ENCODE measurements around the gene DHRS13. TPM values are rescaled to one million over a fixed set of nuclear protein-coding genes. Genes with fewer than 3 reads are reported as not detected.

The DHRS13 gene
- total and polyA plus RNA-seq, 2 experiments from 2014 or later: 35.4 to 40.9 TPM

GRCh38 chr17:28946239-28946638 lies 43.4 kb upstream of the DHRS13 start:
- no peak overlapping the region for H3K4me3 ChIP-seq
- H3K27ac ChIP-seq: no peak overlapping the region
- H3K4me1 ChIP-seq (ENCODE audit: low read depth): peaks cover 12% of the 10 kb centered on the region
- TF ChIP-seq CTCF (IDR thresholded peaks at IDR 0.05; ENCODE audit: low read depth, low read length): no peak
- H3K9me3 ChIP-seq (ENCODE audit: low read depth): no peaks in the 10 kb centered on the region
- no peaks in the 10 kb centered on the region for H3K27me3 ChIP-seq
- DNase-seq (ENCODE audit: low read depth in 1 of 2, low spot score in 1 of 2): peak in 1 of 2 donors; percentile 48
- H3K36me3 ChIP-seq: peaks cover 6% of the 10 kb centered on the region

GRCh38 chr17:28944862-28945741 lies 42.2 kb upstream of the DHRS13 start:
- peak in 1 of 2 donors; percentile 27 for DNase-seq (ENCODE audit: low read depth in 1 of 2, low spot score in 1 of 2)
- Histone ChIP-seq H3K27ac (no peak overlapping the region), H3K36me3 (peaks cover 8% of the 10 kb centered on the region), H3K27me3 (no peaks in the 10 kb centered on the region), H3K9me3 (ENCODE audit: low read depth) (no peaks in the 10 kb centered on the region), H3K4me3 (no peak overlapping the region), H3K4me1 (ENCODE audit: low read depth) (peaks cover 12% of the 10 kb centered on the region)
- no peak for TF ChIP-seq CTCF (IDR thresholded peaks at IDR 0.05; ENCODE audit: low read depth, low read length)

- DNase-seq (ENCODE audit: low read depth in 1 of 2, low spot score in 1 of 2): no peak
- TF ChIP-seq CTCF (IDR thresholded peaks at IDR 0.05; ENCODE audit: low read depth, low read length): no peak
- Histone ChIP-seq H3K4me3 (no peak overlapping the region), H3K36me3 (peaks cover 8% of the 10 kb centered on the region), H3K4me1 (ENCODE audit: low read depth) (peaks cover 12% of the 10 kb centered on the region), H3K27ac (no peak overlapping the region), H3K9me3 (ENCODE audit: low read depth) (no peaks in the 10 kb centered on the region), H3K27me3 (no peaks in the 10 kb centered on the region)
Observed at GRCh38 chr17:28944343-28944742, 41.5 kb upstream of the DHRS13 start.

GRCh38 chr17:28942925-28943324 lies 40.0 kb upstream of the DHRS13 start:
- TF ChIP-seq CTCF (IDR thresholded peaks at IDR 0.05; ENCODE audit: low read depth, low read length): no peak
- DNase-seq (ENCODE audit: low read depth in 1 of 2, low spot score in 1 of 2): no peak

GRCh38 chr17:28941251-28941650 lies 38.4 kb upstream of the DHRS13 start:
- H3K36me3 ChIP-seq: peaks cover 8% of the 10 kb centered on the region
- no peak for DNase-seq (ENCODE audit: low read depth in 1 of 2, low spot score in 1 of 2)
- H3K4me3 ChIP-seq: no peak overlapping the region
- H3K27me3 ChIP-seq: no peaks in the 10 kb centered on the region
- H3K27ac ChIP-seq: no peak overlapping the region
- H3K9me3 ChIP-seq (ENCODE audit: low read depth): no peaks in the 10 kb centered on the region
- peaks cover 13% of the 10 kb centered on the region for H3K4me1 ChIP-seq (ENCODE audit: low read depth)
- TF ChIP-seq CTCF (IDR thresholded peaks at IDR 0.05; ENCODE audit: low read depth, low read length): no peak

More at GRCh38 chr17:28942925-28943324, 40.0 kb upstream of the DHRS13 start:
- H3K4me1 ChIP-seq (ENCODE audit: low read depth): peaks cover 6% of the 10 kb centered on the region
- no peaks in the 10 kb centered on the region for H3K9me3 ChIP-seq (ENCODE audit: low read depth)
- H3K27ac ChIP-seq: no peak overlapping the region
- H3K4me3 ChIP-seq: no peak overlapping the region
- no peaks in the 10 kb centered on the region for H3K27me3 ChIP-seq
- peaks cover 8% of the 10 kb centered on the region for H3K36me3 ChIP-seq

Data from cardiac muscle cell (in vitro differentiated cells and primary cell).